HG02763 (cell line): Measurements from ENCODE around the gene CDH6.

ENCODE experiments used
- ATAC-seq: cut with Tn5 transposase; IDR thresholded peaks from one replicate; pipeline ENCODE4 v1.9.1; 2021; ENCODE audit warnings: mild to moderate bottlenecking, moderate library complexity; ENCODE audit not compliant: unreplicated experiment

The CDH6 gene

DNA sequence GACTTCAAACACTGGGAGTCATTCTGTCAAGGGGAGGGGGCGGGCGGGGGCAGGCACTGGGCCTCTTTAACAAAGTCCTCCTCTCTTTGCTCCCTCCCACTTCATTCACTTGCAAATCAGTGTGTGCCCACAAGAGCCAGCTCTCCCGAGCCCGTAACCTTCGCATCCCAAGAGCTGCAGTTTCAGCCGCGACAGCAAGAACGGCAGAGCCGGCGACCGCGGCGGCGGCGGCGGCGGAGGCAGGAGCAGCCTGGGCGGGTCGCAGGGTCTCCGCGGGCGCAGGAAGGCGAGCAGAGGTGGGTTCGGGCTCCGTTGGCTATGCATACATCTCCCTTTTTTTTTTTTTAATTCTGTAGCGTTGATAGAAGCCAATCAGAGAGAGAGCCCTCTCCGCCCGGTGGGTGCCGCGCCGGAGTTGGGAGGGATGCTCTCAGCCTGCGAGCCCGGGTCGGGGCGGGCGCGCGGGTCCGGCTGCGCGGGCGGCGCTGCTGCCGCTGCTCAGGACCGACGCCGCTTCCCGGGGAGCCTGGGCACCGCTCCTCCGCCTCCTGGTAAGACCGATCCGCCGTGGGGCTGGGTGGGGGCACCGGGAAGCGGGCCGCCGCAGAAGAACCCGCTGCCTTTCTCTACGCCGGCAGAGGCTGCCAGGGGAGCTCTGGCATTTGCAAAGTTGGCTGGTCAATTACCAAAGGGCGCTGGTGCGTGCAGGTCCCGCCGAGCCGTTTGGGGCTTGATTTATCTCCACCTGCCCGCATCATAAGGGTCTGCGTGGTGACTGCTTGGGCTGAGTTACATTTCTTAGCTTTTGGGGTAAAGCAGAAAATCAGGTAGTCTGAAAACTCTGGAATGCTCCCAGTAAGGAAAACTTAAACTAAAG, at the start of gene CDH6:
TSS of gene CDH6 (plus strand) at position 96 of the 877 bp plus-strand sequence. CDS start 73,788 bp downstream, outside the sequence.
- ATAC-seq = no peak

DNA sequence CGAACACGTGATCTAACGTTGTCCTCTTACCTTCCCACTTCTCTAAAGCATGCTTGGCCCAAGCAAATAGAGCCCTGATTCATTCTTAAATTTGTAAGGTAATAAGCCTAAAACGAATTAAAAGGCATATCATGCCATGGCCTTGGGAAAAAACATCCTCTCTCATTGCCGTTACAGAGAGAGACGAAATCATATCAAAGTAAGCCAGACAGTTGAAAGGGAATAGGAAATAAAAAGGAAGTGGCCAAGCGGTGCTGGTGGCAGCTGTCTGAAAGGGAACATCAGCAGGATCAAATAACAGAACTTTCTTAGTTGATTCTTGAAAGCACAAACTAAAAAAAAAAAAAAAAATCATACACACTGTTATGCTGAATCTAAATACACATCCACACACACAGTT, 49.1 kb upstream of the CDH6 start:
- no peak for ATAC-seq

DNA sequence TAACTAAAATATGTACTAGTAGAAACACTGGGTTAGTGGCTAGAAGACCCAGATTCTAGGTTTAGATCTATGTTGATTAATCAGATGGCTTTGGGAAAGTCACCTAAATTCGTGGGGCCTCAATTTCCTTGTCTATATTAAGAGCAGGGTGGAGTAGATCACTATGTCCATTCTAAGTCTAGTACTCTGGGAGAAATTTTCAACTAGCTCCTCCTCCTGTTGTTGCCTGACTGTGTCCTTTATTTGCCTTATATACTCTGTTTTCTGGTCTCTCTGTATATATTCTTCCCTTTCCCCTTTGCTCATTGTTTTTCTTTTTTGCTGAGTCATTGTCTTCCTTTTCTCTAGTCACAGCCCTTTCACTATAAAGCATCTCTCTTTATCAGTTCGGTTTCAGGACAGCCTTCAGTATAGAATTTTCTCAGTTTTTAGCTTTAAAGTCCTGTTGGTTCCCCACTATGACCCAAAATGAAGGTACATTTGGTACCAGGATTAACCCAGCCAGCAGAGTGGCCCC, 44.5 kb upstream of the CDH6 start:
- no peak for ATAC-seq

DNA sequence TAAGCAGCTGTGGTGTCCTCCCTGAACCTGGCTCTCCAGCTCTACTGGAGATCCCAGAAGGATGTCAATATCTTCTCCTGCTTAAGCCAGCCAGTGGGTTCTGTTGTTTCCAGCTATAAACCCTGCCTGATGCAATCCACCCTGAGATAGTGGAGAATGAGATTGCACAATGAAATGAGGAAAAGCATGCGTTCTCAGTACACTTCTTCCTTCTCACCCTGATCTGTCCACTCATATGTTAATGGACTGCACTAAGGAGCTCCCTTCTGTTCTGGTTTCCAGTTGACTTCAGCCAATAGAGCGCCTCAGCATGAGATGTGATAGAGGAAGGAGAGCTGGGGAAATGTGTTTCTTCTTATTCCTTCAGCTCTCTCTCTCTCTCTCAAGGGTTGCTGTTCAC, 40.0 kb upstream of the CDH6 start:
- ATAC-seq = no peak

DNA sequence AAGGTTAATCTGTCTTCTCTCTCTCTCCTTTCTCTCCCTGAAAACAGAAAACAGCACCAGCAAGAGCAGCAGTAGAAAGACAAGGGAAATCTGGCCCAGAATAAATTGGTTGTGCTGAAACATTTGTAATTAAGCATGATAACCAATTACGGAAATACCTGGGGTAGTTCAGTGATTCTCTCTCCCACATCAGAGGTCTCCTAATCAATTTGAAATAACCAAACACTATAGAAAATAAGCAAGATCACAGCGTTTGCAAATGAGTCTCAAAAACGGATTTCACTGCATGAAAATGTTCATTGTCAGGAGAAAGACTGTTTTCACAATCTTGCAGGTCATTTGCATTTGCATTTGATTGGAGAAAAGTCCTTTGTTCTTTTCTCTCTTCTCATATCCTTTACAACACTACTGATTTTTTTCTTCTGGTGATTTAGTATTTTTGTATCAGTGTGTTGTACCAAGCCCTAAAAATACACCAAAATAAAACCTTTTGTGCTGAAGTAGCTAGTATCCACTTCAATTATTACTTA, 36.8 kb upstream of the CDH6 start:
- ATAC-seq = no peak

DNA sequence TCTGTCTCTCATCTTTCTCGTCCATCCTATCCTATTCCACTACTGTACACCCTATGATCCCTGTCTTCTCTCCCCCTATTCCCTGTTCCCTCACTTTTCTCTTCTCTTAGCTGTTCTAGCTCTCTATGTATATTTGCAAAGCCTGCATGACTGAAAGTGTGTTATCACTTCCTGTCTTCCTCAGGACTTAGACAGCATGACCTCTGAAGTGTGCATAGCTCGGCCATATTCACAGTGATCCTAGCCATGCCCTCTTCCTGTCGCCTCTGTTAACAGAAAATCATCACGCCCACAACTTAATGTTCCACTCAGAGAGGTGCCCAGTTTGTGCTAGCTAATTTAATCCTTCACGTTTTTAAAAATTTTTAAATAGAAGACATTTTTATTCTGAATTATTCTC, 35.8 kb upstream of the CDH6 start:
- ATAC-seq = no peak

DNA sequence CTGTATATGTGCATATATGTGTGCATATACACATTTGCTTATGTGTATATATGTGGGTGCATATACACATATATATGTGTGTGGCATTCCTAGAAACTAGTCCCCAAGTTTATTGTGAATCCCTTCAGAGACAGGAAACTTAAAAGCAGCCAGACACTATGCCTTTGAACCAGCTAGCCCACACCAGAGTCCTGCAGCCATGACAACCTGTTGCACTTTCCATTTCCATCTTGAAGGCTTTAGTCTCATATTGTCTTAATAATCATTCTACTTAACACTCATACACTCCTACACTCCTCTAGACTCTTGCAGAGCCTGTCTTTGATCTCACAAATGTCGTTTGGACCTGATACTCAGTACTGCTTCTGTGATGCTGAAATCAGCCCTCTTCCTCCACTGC, 34.8 kb upstream of the CDH6 start:
- ATAC-seq = no peak

DNA sequence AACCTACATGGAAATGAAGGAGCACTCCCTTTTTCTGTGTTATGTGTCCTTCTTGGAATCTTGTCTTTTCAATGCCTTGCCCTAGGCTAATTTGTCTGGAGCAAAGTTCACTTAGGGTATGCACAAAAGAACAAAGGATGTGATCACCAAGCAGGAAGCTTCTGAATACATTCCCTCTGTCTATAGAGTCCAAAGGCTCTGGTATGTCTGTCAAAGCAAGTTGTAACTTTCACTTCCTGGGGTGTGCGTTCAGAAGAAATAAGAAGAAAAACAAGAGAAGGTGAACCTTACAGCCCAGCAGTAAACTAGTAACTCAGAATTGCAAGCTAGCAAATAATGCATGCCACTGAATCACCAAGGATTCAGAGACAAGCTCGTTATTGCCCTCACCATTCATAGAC, 31.7 kb upstream of the CDH6 start:
- no peak for ATAC-seq

DNA sequence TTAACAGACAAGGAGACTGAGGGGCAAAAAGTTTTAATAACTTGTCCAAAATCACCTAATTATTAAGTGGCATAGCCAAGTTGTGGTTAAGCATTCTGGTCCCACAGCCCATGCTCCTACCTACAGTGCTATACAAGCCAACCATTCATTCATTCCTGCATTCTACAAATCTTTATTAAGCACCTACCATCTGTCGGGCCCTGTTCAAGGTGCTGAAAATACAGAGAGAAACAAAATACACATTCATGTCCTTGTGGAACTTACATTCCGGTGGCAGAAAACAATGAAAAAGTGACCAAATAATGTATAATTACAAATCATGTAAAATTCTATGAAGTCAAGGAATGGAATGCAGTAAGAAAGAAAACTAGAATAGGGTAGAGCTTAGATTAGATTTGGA, 27.8 kb upstream of the CDH6 start:
- ATAC-seq = no peak

DNA sequence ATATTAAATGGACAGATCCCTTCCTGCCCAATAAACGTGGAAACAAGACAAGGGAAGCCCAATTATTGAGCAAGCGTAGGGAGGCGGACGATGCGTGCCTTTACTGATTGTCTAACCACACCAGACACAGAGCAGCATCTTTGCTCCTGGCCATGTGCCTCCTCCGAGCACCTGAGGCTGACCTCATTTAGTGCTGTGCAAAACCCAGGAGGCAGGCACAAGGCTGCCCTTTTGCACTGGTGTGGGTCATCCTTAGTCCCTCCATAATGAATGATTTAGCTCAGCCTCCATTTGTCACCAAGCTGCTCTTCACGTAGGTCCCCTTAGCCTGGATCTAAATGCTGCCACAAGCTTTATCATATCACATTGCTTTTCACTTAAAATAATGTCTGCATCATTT, 24.1 kb upstream of the CDH6 start:
- no peak for ATAC-seq

DNA sequence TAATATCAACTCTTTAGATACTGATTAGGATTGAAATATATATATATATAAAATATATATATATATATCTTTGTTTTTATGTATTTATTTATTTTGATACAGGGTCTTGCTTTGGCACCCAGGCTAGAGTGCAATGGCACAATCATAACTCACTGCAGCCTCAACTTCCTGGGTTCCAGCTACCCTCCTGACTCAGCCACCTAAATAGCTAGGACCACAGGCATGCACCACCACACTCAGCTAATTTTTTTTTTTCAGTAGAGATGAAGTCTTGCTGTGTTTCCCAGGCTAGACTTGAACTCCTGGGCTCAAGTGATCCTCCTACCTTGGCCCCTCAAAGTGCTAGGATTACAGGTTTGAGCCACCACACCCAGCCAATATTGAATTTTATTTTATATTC, 20.6 kb upstream of the CDH6 start:
- ATAC-seq = no peak

DNA sequence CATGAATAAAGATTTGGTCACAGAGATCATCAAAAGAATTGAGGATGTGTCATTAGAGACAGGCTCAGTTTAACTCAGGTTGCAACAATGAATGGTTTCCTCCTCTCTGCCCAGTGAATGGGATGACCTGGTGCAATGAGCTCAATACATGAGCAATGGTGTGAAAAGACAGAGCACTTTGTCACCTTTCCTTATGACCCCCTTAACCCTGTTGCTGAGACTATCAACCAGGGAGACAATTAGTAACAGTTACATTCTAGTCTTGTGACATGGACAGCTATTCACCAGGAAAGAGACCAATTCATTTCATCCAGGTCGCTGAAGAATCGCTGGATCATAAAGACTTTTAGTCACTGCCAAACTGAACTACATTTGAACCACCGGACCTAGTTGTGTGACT, 19.9 kb upstream of the CDH6 start:
- no peak for ATAC-seq

DNA sequence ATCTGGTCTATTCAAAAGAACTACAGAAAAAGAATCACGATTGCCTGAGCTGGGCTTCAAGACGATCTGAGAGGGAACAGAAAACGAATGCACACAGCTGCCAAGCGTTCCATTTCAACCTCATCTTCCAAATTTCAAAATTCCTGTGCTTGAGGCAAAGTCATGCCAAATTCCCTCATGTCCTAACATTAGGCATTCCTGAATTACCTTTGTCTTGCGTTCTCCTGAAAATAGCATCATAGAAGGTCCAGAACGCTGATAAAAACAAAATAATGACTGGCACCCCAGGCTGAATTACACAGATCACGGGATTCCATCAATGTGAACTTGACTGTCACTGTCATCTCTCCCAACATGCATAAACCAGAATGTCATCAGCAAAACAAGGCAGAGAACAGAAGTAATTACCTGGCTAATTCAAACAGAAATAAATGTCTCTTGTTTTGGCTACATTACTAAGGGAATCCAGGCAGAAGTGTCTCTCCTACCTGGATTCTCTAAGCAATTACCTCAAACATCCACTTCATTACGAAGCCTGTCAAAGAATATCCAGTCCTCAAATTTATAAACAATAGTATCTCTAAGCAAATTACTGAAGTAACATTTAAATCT, 12.0 kb upstream of the CDH6 start:
- ATAC-seq = no peak

DNA sequence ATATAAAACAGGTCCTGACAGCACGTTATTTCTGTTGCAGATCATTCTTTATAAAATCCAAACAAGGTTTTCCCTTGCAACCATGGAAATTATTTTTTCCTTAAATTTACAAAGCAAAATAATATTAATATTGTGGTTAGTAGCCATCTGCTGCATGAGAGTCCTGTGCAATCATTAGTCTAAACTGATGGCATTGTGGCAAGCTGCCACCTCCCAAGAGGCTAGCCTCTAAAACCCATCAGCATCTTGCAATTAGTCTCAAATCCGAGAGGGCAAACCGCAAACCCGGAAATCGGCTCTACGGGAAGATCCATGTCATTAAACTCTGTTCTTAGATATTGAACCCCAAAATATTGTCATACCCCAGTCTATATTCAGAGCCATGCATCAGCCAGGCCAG, 11.3 kb upstream of the CDH6 start:
- no peak for ATAC-seq

DNA sequence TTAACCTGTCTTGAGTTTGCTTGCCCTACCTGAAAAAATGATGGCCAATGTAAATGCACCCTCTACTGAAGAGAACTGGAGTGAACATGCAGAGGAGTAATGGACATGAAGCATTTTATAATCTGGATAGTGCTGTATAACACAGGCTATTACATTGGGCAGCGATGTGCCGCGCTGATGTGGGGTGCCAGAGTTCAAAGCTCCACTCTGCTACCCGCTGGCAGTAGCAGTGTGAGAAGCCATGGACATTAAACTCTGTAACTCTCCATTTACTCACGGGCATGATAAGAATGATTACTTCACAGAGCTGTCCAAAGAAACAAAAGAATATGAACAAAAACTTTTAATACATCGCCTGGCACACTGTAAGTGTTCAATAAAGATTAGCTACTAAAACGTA, 7.5 kb upstream of the CDH6 start:
- ATAC-seq = no peak

DNA sequence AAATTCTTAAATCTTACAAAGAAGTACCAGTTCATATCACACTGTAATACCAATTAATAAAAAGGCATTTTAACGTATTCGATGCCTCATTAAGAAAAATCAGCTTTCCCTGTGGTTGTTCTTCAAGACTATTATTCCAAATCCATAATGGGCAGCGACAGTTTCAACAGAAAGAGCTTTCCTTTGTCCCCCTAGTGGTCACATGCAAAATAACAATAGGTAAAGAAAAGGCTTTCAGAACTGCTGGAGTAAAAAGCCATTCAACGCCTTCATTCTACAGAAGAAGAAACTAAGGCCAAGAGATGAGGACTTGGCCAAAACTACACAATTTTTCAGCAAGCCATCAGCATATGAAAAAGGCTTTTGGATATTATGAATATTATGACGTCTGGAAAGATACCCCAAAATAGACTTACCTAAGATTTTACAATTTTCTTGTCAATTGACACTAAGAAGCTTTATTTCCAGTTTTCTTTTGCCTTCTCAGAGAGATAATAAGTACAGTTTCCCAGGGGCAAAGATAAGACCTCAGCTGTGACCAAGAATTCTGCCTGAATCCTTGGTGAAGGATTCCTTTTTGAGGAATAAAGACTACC, 6.7 kb upstream of the CDH6 start:
- ATAC-seq = no peak

DNA sequence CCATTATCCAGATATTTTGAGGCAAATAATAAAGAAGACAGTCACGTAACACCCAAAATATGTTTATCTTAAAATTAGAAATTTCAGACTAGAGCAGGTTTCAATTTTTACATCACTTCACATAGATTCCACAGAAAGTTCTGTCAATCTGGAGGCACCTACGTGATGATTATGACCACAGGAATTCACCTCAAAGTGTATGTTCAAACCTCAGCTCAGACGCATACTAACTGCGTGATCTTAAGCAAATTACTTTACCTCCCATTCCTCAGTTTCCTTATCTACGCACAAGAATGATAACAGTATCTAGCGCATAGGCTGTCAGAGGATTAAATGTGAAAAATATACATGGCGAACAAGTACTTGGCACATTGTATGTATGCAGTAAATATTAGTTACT, 5.9 kb upstream of the CDH6 start:
- no peak for ATAC-seq

DNA sequence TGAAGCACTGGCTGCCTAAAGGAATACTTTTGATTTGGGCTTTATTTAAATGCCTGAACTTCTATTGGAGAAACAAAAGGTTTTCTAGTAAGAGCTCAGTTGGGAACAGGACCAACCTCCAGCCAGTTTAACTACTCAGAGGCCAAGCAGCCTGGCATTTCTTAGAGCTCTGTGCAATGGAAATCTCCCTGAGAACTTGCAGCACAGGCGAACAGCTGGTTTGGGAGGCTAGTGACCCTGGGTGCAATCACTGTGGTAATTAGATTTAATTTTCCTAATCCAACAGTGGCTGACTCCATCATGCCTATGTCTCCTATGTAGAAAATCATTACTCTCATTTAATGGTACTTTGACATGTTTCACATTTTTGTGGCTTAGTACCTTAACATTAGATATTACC, 1.0 kb upstream of the CDH6 start:
- no peak for ATAC-seq

DNA sequence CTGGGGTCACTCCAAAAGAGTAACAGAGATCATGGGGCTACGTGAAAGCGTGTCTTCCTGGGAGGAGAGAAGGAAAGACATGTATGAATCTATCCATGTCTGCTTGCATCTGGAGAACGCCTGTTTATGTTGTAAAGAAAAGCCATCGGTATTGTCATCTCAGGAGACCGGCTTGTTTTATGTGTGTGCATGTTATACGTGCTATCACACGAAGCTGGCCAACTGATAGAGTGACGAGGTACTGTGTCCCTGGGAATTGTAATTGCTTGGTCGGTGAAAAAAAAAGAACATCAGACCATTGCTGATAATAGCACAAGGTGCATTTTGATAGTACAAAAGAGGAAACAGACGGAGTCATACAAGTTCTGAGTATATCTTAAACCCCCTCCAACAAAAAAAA, 370 bp upstream of the CDH6 start:
- no peak for ATAC-seq

DNA sequence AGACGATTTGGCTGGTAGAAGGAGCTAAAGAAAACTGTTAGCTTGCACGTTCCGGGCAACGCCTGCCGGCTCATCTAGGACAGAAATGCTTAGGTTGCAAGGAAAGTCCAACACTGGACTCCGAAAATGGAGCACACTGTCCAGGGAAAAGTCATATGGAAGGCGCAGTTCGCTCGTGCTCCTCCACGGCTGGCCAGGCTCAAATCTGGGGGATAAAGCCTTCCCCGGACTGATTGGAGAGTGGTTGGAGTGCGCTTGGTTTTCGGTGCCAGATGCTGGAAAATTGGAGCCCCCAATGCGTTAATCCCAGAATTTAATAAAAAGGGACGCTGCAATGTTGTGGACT, 955 bp downstream of the CDH6 start:
- ATAC-seq = no peak

DNA sequence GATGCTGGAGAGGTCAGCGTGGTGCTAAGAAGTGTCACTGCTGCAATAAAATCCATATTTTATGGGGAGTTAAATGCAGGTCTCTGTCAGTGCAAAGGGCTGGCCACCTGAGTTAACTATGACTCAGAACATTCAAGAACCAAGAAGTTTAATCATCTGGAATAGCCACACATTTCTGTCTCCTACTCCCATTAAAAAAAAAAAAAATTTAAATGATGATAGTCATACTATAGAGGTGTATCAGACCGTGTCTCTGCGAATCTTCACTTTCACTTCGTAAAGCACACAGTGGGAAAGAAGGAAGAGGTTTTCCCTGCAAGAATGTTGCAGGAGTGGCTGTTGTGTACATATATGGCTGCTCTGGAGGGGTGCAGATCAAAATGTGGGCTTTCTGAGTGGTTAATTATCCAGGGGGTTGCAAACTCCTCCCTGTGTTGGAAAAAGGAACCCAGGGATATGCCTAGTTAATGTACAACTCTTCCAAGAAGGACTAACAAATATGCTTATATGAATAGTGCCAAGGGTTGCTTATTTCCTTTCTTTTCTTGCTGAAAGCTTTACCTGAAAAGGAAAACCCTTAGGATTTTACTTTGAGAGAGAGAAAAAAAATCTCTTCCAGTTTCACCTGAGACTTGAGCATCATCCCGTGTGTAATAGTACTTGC, 1.5 kb downstream of the CDH6 start:
- ATAC-seq = no peak
